Caco-2 (cell line): ENCODE results near the gene KRT77. TPM values are rescaled to one million over a fixed set of nuclear protein-coding genes. Genes with fewer than 3 reads are reported as not detected.

Source experiments
- BruUV-seq: library from RNA; stranded (reverse); fragments of 400-500 nt; replicated peaks from 2 replicates; lab custom pipeline; 2021; lab: Mats Ljungman, UMichigan
- CTCF ChIA-PET: fragments of 300-600 bp; sonication (Branson Sonifier 250); formaldehyde crosslinking; loops from one replicate; lab custom pipeline; 2022; ENCODE audit warnings: antibody characterized with exemption; lab: Charles Lee
- POLR2A ChIA-PET: fragments of 300-600 bp; sonication (Branson Sonifier 250); formaldehyde crosslinking; loops from one replicate; lab custom pipeline; 2022; ENCODE audit warnings: antibody characterized with exemption; lab: Charles Lee
- DNase-seq, 2 experiments: peaks; one replicate each; pipeline versions ENCODE4 v3.0.0 to v3.0.0-alpha.2; 2020 to 2022
- H3K27me3 ChIP-seq: replicated peaks from 2 replicates; pipeline ENCODE4 v1.6.0; 2011; ENCODE audit warnings: low read length; ENCODE audit not compliant: control insufficient read depth, insufficient read depth
- H3K36me3 ChIP-seq: 2 replicates; pipeline ENCODE4 v1.5.1; 2011; ENCODE audit warnings: low read length; ENCODE audit not compliant: control insufficient read depth, insufficient read depth
- H3K4me1 ChIP-seq: fragments of 250-450 bp; sonication (Bioruptor Pico); 2 replicates; pipeline ENCODE4 v1.5.1; 2020; ENCODE audit warnings: mild to moderate bottlenecking
- H3K4me3 ChIP-seq: 2 replicates; pipeline ENCODE4 v1.5.1; 2011; ENCODE audit warnings: low read depth, mild to moderate bottlenecking, control low read depth, low read length
- H3K9me3 ChIP-seq: fragments of 250-450 bp; sonication (Bioruptor Pico); 2 replicates; pipeline ENCODE4 v1.5.1; 2020; ENCODE audit warnings: mild to moderate bottlenecking, moderate library complexity
- H3K27ac Mint-ChIP-seq: one replicate; pipeline ENCODE4 v1.8.0; 2022; ENCODE audit warnings: mixed read lengths; ENCODE audit not compliant: unreplicated experiment
- H3K27me3 Mint-ChIP-seq: one replicate; pipeline ENCODE4 v1.8.0; 2022; ENCODE audit warnings: mixed read lengths; ENCODE audit not compliant: insufficient read depth, unreplicated experiment
- H3K36me3 Mint-ChIP-seq: one replicate; pipeline ENCODE4 v1.8.0; 2022; ENCODE audit warnings: mild to moderate bottlenecking, mixed read lengths; ENCODE audit not compliant: insufficient read depth, unreplicated experiment
- H3K4me1 Mint-ChIP-seq: one replicate; pipeline ENCODE4 v1.8.0; 2022; ENCODE audit warnings: low read depth, mixed read lengths; ENCODE audit not compliant: unreplicated experiment
- H3K4me3 Mint-ChIP-seq: one replicate; pipeline ENCODE4 v1.8.0; 2022; ENCODE audit warnings: mild to moderate bottlenecking, moderate library complexity, mixed read lengths; ENCODE audit not compliant: unreplicated experiment
- H3K9me3 Mint-ChIP-seq: one replicate; pipeline ENCODE4 v1.8.0; 2022; ENCODE audit warnings: mixed read lengths; ENCODE audit not compliant: unreplicated experiment
- CTCF ChIP-seq, 2 experiments: fragments of 200-600 bp in 1 of 2; IDR thresholded peaks; 1 replicate in 1 of 2; 2 replicates in 1 of 2; pipeline versions ENCODE4 v1.5.1 to v1.8.0; 2011 to 2022; ENCODE audit warnings: antibody characterized with exemption in 1 of 2, control low read depth in 1 of 2, inconsistent platforms in 1 of 2, low read depth in 1 of 2, low read length in 1 of 2, mild to moderate bottlenecking in 1 of 2, moderate library complexity in 1 of 2; ENCODE audit not compliant: insufficient read depth in 1 of 2, severe bottlenecking in 1 of 2, unreplicated experiment in 1 of 2
- intact Hi-C: fragments of 100-400 bp; cut with micrococcal nuclease; formaldehyde crosslinking; loops from one replicate; pipeline ENCODE4 v1.10.0; 2022; ENCODE audit not compliant: unreplicated experiment
- total RNA-seq: library from RNA; stranded (reverse); gene quantifications from 2 replicates; pipeline ENCODE4 v1.2.3, GENCODE V29; 2022

KRT77 gene
- total RNA-seq, 1 experiment from 2014 or later: not detected

- H3K27me3 ChIP-seq: no peaks in the 10 kb centered on the region; the same call in 1 of the 2 replicates
- no TSS peak for BruUV-seq
Measured at GRCh38 chr12:52648012-52648550, 55.2 kb downstream of the KRT77 start.

GRCh38 chr12:52647601-52648000 is 55.7 kb downstream of the KRT77 start:
- H3K4me1 Mint-ChIP-seq: no peaks in the 10 kb centered on the region
- no peaks in the 10 kb centered on the region for H3K4me1 ChIP-seq
- no peak overlapping the region for H3K4me3 ChIP-seq
- no peaks in the 10 kb centered on the region; the same call in 1 of the 2 replicates for H3K27me3 ChIP-seq
- intact Hi-C loops: no loop called here
- H3K9me3 Mint-ChIP-seq: no peaks in the 10 kb centered on the region
- H3K4me3 Mint-ChIP-seq: no peak overlapping the region
- H3K27ac Mint-ChIP-seq: no peak overlapping the region
- ChIA-PET POLR2A (no interaction called here), CTCF (interaction anchor here (0.7 kb wide), 1 partner anchor 152 kb away, joined by 3 read pairs; no protein-coding TSS in a partner anchor)
- H3K27me3 Mint-ChIP-seq: peaks cover 31% of the 10 kb centered on the region
- no peaks in the 10 kb centered on the region for H3K9me3 ChIP-seq
- H3K36me3 Mint-ChIP-seq: no peaks in the 10 kb centered on the region
- H3K36me3 ChIP-seq: no peaks in the 10 kb centered on the region
- no peak for DNase-seq
- no peak for TF ChIP-seq CTCF (IDR thresholded peaks at IDR 0.05; ENCODE audit: insufficient read depth in 1 of 2, low read depth in 1 of 2, low read length in 1 of 2, severe bottlenecking in 1 of 2, unreplicated experiment in 1 of 2)
- BruUV-seq: no TSS peak

More at GRCh38 chr12:52648012-52648550, 55.2 kb downstream of the KRT77 start:
- no peak for TF ChIP-seq CTCF (IDR thresholded peaks at IDR 0.05; ENCODE audit: insufficient read depth in 1 of 2, low read depth in 1 of 2, low read length in 1 of 2, severe bottlenecking in 1 of 2, unreplicated experiment in 1 of 2)
- ChIA-PET POLR2A (no interaction called here), CTCF (no interaction called here)
- H3K4me3 Mint-ChIP-seq: no peak overlapping the region
- Histone ChIP-seq H3K36me3 (no peaks in the 10 kb centered on the region), H3K4me1 (no peaks in the 10 kb centered on the region), H3K9me3 (no peaks in the 10 kb centered on the region), H3K4me3 (no peak overlapping the region)
- H3K4me1 Mint-ChIP-seq: no peaks in the 10 kb centered on the region
- H3K9me3 Mint-ChIP-seq: no peaks in the 10 kb centered on the region
- DNase-seq: no peak
- no peak overlapping the region for H3K27ac Mint-ChIP-seq
- no peaks in the 10 kb centered on the region for H3K36me3 Mint-ChIP-seq
- intact Hi-C loops: no loop called here
- H3K27me3 Mint-ChIP-seq: peaks cover 30% of the 10 kb centered on the region

GRCh38 chr12:52646613-52647012 is 56.7 kb downstream of the KRT77 start:
- Mint-ChIP-seq H3K4me3 (no peak overlapping the region), H3K9me3 (no peaks in the 10 kb centered on the region), H3K27me3 (peaks cover 32% of the 10 kb centered on the region), H3K36me3 (no peaks in the 10 kb centered on the region), H3K4me1 (no peaks in the 10 kb centered on the region), H3K27ac (no peak overlapping the region)
- Histone ChIP-seq H3K9me3 (no peaks in the 10 kb centered on the region), H3K36me3 (no peaks in the 10 kb centered on the region), H3K4me3 (no peak overlapping the region), H3K4me1 (no peaks in the 10 kb centered on the region), H3K27me3 (no peaks in the 10 kb centered on the region; the same call in 1 of the 2 replicates)
- TF ChIP-seq CTCF (IDR thresholded peaks at IDR 0.05; ENCODE audit: insufficient read depth in 1 of 2, low read depth in 1 of 2, low read length in 1 of 2, severe bottlenecking in 1 of 2, unreplicated experiment in 1 of 2): no peak
- intact Hi-C loops: no loop called here
- ChIA-PET CTCF (interaction anchor here (0.6 kb wide), 1 partner anchor 224 kb away, joined by 3 read pairs; no protein-coding TSS in a partner anchor), POLR2A (no interaction called here)
- no peak for DNase-seq
- BruUV-seq: no TSS peak
